Hematopoietic multipotent progenitor cell treated with erythropoietin and hydrocortisone succinate and interleukin-3 and kit ligand, for 6 days (in vitro differentiated cells): ENCODE results near the gene GOLGA1.
"Not testable (repeated sequence)": the region's sequence is repeated elsewhere in the genome, so short reads cannot be mapped to it uniquely, and the experiment has no call there.

Experiments
- DNase-seq: peaks from one replicate; pipeline ENCODE4 v3.0.0-alpha.2; 2015

Gene GOLGA1

GRCh38 chr9:124857533-124858162 is 83.2 kb downstream of the GOLGA1 start:
- DNase-seq: no peak

GRCh38 chr9:124855944-124856765 is 84.7 kb downstream of the GOLGA1 start:
- peak; percentile 73 for DNase-seq

- no peak for DNase-seq
These were observed 85.3 kb downstream of the GOLGA1 start for GRCh38 chr9:124855566-124855943.

- DNase-seq: no peak
These were observed 86.1 kb downstream of the GOLGA1 start for GRCh38 chr9:124854822-124855221.

- DNase-seq: no peak
These were observed 86.7 kb downstream of the GOLGA1 start for GRCh38 chr9:124854161-124854560.

- no peak for DNase-seq
These were observed 87.2 kb downstream of the GOLGA1 start for GRCh38 chr9:124853605-124854143.

GRCh38 chr9:124852829-124853531 is 87.9 kb downstream of the GOLGA1 start, which contains the start of gene WDR38:
Gene WDR38, plus strand, starts transcription at chr9:124853460. Its CDS starts 72 bp downstream, at chr9:124853532.
- DNase-seq: peak; percentile 87

GRCh38 chr9:124852121-124852828 is 88.6 kb downstream of the GOLGA1 start:
- no peak for DNase-seq

GRCh38 chr9:124849801-124850200 is 91.1 kb downstream of the GOLGA1 start:
- no peak for DNase-seq

- DNase-seq: no peak
These were observed 93.9 kb downstream of the GOLGA1 start for GRCh38 chr9:124846969-124847368.

GRCh38 chr9:124846467-124846866 is 94.4 kb downstream of the GOLGA1 start:
- not testable (repeated sequence) for DNase-seq

GRCh38 chr9:124844291-124844690 is 96.6 kb downstream of the GOLGA1 start:
- no peak for DNase-seq

GRCh38 chr9:124843456-124844034 is 97.3 kb downstream of the GOLGA1 start:
- no peak for DNase-seq

GRCh38 chr9:124841075-124841821 is 99.6 kb downstream of the GOLGA1 start:
- DNase-seq: no peak

GRCh38 chr9:124840300-124840833 is 100.5 kb downstream of the GOLGA1 start:
- peak; percentile 56 for DNase-seq

GRCh38 chr9:124839612-124840299 is 101.1 kb downstream of the GOLGA1 start:
- DNase-seq: peak; percentile 47

- DNase-seq: not testable (repeated sequence)
These were observed 102.2 kb downstream of the GOLGA1 start for GRCh38 chr9:124838567-124839275.

GRCh38 chr9:124838132-124838531 is 102.8 kb downstream of the GOLGA1 start:
- not testable (repeated sequence) for DNase-seq

GRCh38 chr9:124835026-124835557 is 105.8 kb downstream of the GOLGA1 start:
- DNase-seq: peak; percentile 47

- DNase-seq: no peak
These were observed 106.3 kb downstream of the GOLGA1 start for GRCh38 chr9:124834591-124834990.
